K562 (cell line): Measurements from ENCODE around the gene CNPY3. TPM values are rescaled to one million over a fixed set of nuclear protein-coding genes. Genes with fewer than 3 reads are reported as not detected.
A peak's percentile ranks its signal among the peaks of the same experiment; 100 is the strongest.

Experiments used
- CLOCK ChIP-seq: fragments of 250-450 bp; sonication (Bioruptor Pico); IDR thresholded peaks from 2 replicates; pipeline ENCODE4 v1.4.0; 2020; ENCODE audit warnings: mild to moderate bottlenecking, moderate library complexity, borderline replicate concordance
- EHMT2 ChIP-seq: fragments of 450-650 bp; IDR thresholded peaks from 2 replicates; pipeline ENCODE4 v1.6.1; 2018; ENCODE audit warnings: antibody characterized with exemption
- EWSR1 ChIP-seq: fragments of 450-650 bp; IDR thresholded peaks from 2 replicates; pipeline ENCODE4 v1.6.1; 2018; ENCODE audit warnings: borderline replicate concordance, mild to moderate bottlenecking, low read depth, moderate library complexity; ENCODE audit not compliant: partially characterized antibody
- FIP1L1 ChIP-seq: fragments of 200-400 bp; formaldehyde crosslinking; IDR thresholded peaks from 2 replicates; pipeline ENCODE4 v1.6.1; 2018; ENCODE audit warnings: mild to moderate bottlenecking, low read depth, low read length; ENCODE audit not compliant: poor library complexity, severe bottlenecking
- IRF9 ChIP-seq: fragments of 450-650 bp; IDR thresholded peaks from 2 replicates; pipeline ENCODE4 v1.6.1; 2016; ENCODE audit warnings: missing biosample characterization, missing genetic modification characterization
- MCM2 ChIP-seq: fragments of 450-650 bp; IDR thresholded peaks from 2 replicates; pipeline ENCODE4 v1.6.1; 2017; ENCODE audit warnings: low read depth, mild to moderate bottlenecking
- NFRKB ChIP-seq: fragments of 450-650 bp; IDR thresholded peaks from 2 replicates; pipeline ENCODE4 v1.6.1; 2016; ENCODE audit warnings: low read depth
- NR2C2 ChIP-seq, 2 experiments: fragments of 200-800 bp in 1 of 2; sonication (Bioruptor generic) in 1 of 2; sonication (generic) in 1 of 2; formaldehyde crosslinking in 1 of 2; IDR thresholded peaks; 2 replicates each; pipeline versions ENCODE4 v1.6.1 to v1.8.0; 2016 to 2022; ENCODE audit warnings: mild to moderate bottlenecking in 1 of 2, missing compliant biosample characterization in 1 of 2, missing genetic modification characterization in 1 of 2, missing genetic modification reagents in 1 of 2
- RUNX1 ChIP-seq: sonication (generic); IDR thresholded peaks from 2 replicates; pipeline ENCODE4 v1.6.1; 2016; ENCODE audit warnings: antibody characterized with exemption, low read depth
- SIN3A ChIP-seq, 2 experiments: fragments of 150-350 bp in 1 of 2; IDR thresholded peaks; 2 replicates each; pipeline ENCODE4 v1.6.1; 2011 to 2016; ENCODE audit warnings: borderline replicate concordance in 2 of 2, low read depth in 2 of 2, low read length in 2 of 2, mild to moderate bottlenecking in 2 of 2, moderate library complexity in 2 of 2; ENCODE audit not compliant: control insufficient read depth in 1 of 2
- SLC30A9 ChIP-seq: fragments of 250-450 bp; sonication (Bioruptor Pico); IDR thresholded peaks from 2 replicates; pipeline ENCODE4 v1.8.0; 2022; ENCODE audit warnings: mild to moderate bottlenecking, moderate library complexity
- SMC3 ChIP-seq: conservative IDR thresholded peaks from 2 replicates; pipeline ENCODE4 v1.6.1; 2011; ENCODE audit warnings: low read depth, low read length, improper control_type of control experiment; ENCODE audit not compliant: insufficient read depth
- SOX6 ChIP-seq: fragments of 450-650 bp; IDR thresholded peaks from 2 replicates; pipeline ENCODE4 v1.6.1; 2014; ENCODE audit warnings: mild to moderate bottlenecking
- SRF ChIP-seq, 2 experiments: fragments of 250-450, 450-650 bp in 1 of 2; sonication (Bioruptor Pico) in 1 of 2; sonication (generic) in 1 of 2; formaldehyde crosslinking; IDR thresholded peaks; 2 replicates each; pipeline versions ENCODE4 v1.5.0 to v1.5.1; 2020 to 2022; ENCODE audit warnings: mild to moderate bottlenecking in 1 of 2, missing genetic modification reagents in 1 of 2
- SUPT5H ChIP-seq: fragments of 450-650 bp; IDR thresholded peaks from 2 replicates; pipeline ENCODE4 v1.6.1; 2016
- TFAM ChIP-seq: fragments of 250-450 bp; sonication (Bioruptor Pico); conservative IDR thresholded peaks from 2 replicates; pipeline ENCODE4 v1.5.0; 2021; ENCODE audit warnings: mild to moderate bottlenecking, moderate library complexity
- THAP12 ChIP-seq: fragments of 250-450 bp; sonication (Bioruptor Pico); IDR thresholded peaks from 2 replicates; pipeline ENCODE4 v1.9.0; 2021; ENCODE audit warnings: mild to moderate bottlenecking, inconsistent platforms
- ZKSCAN8 ChIP-seq: fragments of 200-800 bp; sonication (Bioruptor generic); IDR thresholded peaks from 2 replicates; pipeline ENCODE4 v1.6.1; 2016; ENCODE audit warnings: missing genetic modification characterization, missing compliant biosample characterization
- ZNF197 ChIP-seq: fragments of 200-800 bp; sonication (Bioruptor generic); IDR thresholded peaks from 2 replicates; pipeline ENCODE4 v1.6.1; 2016; ENCODE audit warnings: low read depth, missing genetic modification characterization, missing compliant biosample characterization
- ZNF217 ChIP-seq: sonication (generic); formaldehyde crosslinking; IDR thresholded peaks from 2 replicates; pipeline ENCODE4 v1.8.0; 2022; ENCODE audit warnings: mild to moderate bottlenecking, missing genetic modification reagents
- ZNF431 ChIP-seq: sonication (generic); formaldehyde crosslinking; IDR thresholded peaks from 2 replicates; pipeline ENCODE4 v1.8.0; 2022; ENCODE audit warnings: mild to moderate bottlenecking, missing genetic modification reagents
- ZNF707 ChIP-seq: fragments of 250-450 bp; sonication (Bioruptor Pico); conservative IDR thresholded peaks from 2 replicates; pipeline ENCODE4 v1.8.0; 2022; ENCODE audit warnings: inconsistent platforms, mild to moderate bottlenecking, moderate library complexity
- polyA plus RNA-seq, 8 experiments: library from polyadenylated mRNA; depleted of rRNA in 4 of 8; stranded (reverse) in 5 of 8; unstranded in 3 of 8; fragments of >200 nt; fragmentation: Nextera tagmentation in 2 of 8; fragmentation: Illumina TruSeq in 1 of 8; extraction: Ambion mirVana in 2 of 8; extraction: Trizol in 1 of 8; gene quantifications; 2 replicates each; pipeline versions ENCODE4 v1.2.1 to v1.2.3, GENCODE V29; 2011 to 2014; ENCODE audit warnings: inconsistent platforms in 1 of 8, missing spikeins in 1 of 8
- total RNA-seq, 7 experiments: library from RNA; depleted of rRNA in 6 of 7; stranded (reverse); fragments of >200 nt in 6 of 7; fragmentation: Illumina TruSeq in 2 of 7; extraction: Trizol in 2 of 7; gene quantifications; 2 replicates each; pipeline versions ENCODE4 v1.2.1 to v1.2.3, GENCODE V29; 2011 to 2021; ENCODE audit warnings: low replicate concordance in 1 of 7

CNPY3 gene
- total and polyA plus RNA-seq, 9 of the 15 experiments (the other 6 are each of a cell fraction or from before 2014, with no cell fraction given), result 2.4 to 37.4 (median 21.2) TPM

GRCh38 chr6:42987533-42988451 is 58.5 kb downstream of the CNPY3 start (continued):
- TF ChIP-seq ZNF197 (CRISPR knock-in tag) (no peak), ZNF217 (CRISPR knock-in tag) (no peak), ZKSCAN8 (peak; percentile 88), SMC3 (no peak), RUNX1 (no peak), EWSR1 (no peak), EHMT2 (no peak), TFAM (CRISPR knock-in tag) (no peak), SOX6 (no peak), NFRKB (no peak), SUPT5H (no peak), FIP1L1 (no peak), MCM2 (no peak), SIN3A (IDR thresholded peaks at IDR 0.05; ENCODE audit: borderline replicate concordance in 2 of 2, control insufficient read depth in 1 of 2, low read depth in 2 of 2, low read length in 2 of 2) (peak; percentile 89 to 94; a peak in 3 of 4 replicates), SLC30A9 (no peak), ZNF707 (CRISPR knock-in tag) (no peak), IRF9 (no peak), THAP12 (CRISPR knock-in tag) (no peak), SRF (CRISPR knock-in tag; IDR thresholded peaks at IDR 0.05) (peak in 1 of 2 experiments; percentile 64; a peak in 2 of 4 replicates), NR2C2 (CRISPR knock-in tag; IDR thresholded peaks at IDR 0.05) (peak; percentile 55; the same call in 1 of the 2 replicates), NR2C2 (tag; IDR thresholded peaks at IDR 0.05) (no peak), CLOCK (no peak), ZNF431 (CRISPR knock-in tag) (no peak)
